MCF 10A (cell line): Measurements from ENCODE around the gene EFNB1. TPM values are rescaled to one million over a fixed set of nuclear protein-coding genes. Genes with fewer than 3 reads are reported as not detected.

ENCODE experiments used
- BruUV-seq: library from RNA; stranded (reverse); fragments of 400-500 nt; replicated peaks from 2 replicates; lab custom pipeline; 2021; lab: Mats Ljungman, UMichigan
- CTCF ChIA-PET: fragments of 300-600 bp; sonication (Branson Sonifier 250); formaldehyde crosslinking; extraction: SDS; loops from one replicate; lab custom pipeline; 2021; ENCODE audit warnings: antibody characterized with exemption, inconsistent platforms; lab: Yijun Ruan, JAX
- POLR2A ChIA-PET: fragments of 300-600, 350-650 bp; sonication (Branson Sonifier 250); formaldehyde crosslinking; extraction: SDS; loops from one replicate; lab custom pipeline; 2020; ENCODE audit warnings: antibody characterized with exemption, inconsistent platforms; lab: Yijun Ruan, JAX
- DNase-seq: peaks from one replicate; pipeline ENCODE4 v3.0.0-alpha.2; 2018; ENCODE audit not compliant: unreplicated experiment
- H3K27ac Mint-ChIP-seq: one replicate; pipeline ENCODE4 v1.8.0; 2022; ENCODE audit warnings: mild to moderate bottlenecking, low read depth, mixed read lengths; ENCODE audit not compliant: unreplicated experiment
- H3K27me3 Mint-ChIP-seq: one replicate; pipeline ENCODE4 v1.8.0; 2022; ENCODE audit warnings: mixed read lengths; ENCODE audit not compliant: insufficient read depth, unreplicated experiment
- H3K36me3 Mint-ChIP-seq: one replicate; pipeline ENCODE4 v1.8.0; 2022; ENCODE audit warnings: mild to moderate bottlenecking, moderate library complexity, mixed read lengths; ENCODE audit not compliant: insufficient read depth, unreplicated experiment
- H3K4me1 Mint-ChIP-seq: one replicate; pipeline ENCODE4 v1.8.0; 2022; ENCODE audit warnings: mixed read lengths; ENCODE audit not compliant: insufficient read depth, unreplicated experiment
- H3K4me3 Mint-ChIP-seq: one replicate; pipeline ENCODE4 v1.8.0; 2022; ENCODE audit warnings: mild to moderate bottlenecking, moderate library complexity, mixed read lengths; ENCODE audit not compliant: unreplicated experiment
- H3K9me3 Mint-ChIP-seq: one replicate; pipeline ENCODE4 v1.8.0; 2022; ENCODE audit warnings: mixed read lengths; ENCODE audit not compliant: unreplicated experiment
- intact Hi-C: fragments of 100-400 bp; cut with micrococcal nuclease; formaldehyde crosslinking; loops from 2 replicates; pipeline ENCODE4 v1.14.1; 2022
- total RNA-seq: library from RNA; stranded (reverse); gene quantifications from 2 replicates; pipeline ENCODE4 v1.2.3, GENCODE V29; 2022
- TF ChIP-seq, protein P1 (sequence below): fragments of 200-600 bp; IDR thresholded peaks from one replicate; pipeline ENCODE4 v1.8.0; 2022; ENCODE audit warnings: antibody characterized with exemption, mild to moderate bottlenecking; ENCODE audit not compliant: unreplicated experiment

EFNB1 gene
- total RNA-seq, 1 experiment from 2014 or later: 42.9 TPM

DNA sequence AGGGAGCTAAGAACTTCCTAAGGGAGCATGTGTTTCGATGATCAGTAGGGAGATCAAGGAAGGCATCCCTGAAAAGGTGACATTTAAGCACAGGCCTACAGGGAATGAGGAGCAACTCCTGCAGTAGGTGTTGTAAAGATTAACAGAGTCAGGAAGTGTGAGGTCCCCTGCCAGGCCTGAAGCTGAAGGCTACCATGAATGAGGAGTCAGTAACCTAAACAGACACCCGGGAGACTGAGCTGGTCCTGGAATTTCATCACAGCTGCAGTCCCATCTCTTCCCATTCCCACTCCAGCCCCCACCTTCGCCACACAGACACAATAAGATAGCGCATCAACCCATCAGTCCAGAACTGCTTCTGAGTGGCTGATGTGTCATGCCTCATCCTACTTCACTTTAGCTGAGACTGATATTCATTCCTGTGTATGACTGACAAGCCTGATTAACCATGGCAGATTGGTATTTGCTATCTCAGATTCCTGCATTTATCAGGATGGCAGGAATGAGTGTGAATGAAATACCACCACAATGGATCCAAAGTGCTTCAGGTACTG, 27.0 kb upstream of the EFNB1 start:
- no peak overlapping the region for H3K27ac Mint-ChIP-seq
- CTCF ChIA-PET: interaction anchor here (0.5 kb wide), 1 partner anchor 1186 kb away, joined by 4 read pairs; no protein-coding TSS in a partner anchor
- TF ChIP-seq, protein P1, sequence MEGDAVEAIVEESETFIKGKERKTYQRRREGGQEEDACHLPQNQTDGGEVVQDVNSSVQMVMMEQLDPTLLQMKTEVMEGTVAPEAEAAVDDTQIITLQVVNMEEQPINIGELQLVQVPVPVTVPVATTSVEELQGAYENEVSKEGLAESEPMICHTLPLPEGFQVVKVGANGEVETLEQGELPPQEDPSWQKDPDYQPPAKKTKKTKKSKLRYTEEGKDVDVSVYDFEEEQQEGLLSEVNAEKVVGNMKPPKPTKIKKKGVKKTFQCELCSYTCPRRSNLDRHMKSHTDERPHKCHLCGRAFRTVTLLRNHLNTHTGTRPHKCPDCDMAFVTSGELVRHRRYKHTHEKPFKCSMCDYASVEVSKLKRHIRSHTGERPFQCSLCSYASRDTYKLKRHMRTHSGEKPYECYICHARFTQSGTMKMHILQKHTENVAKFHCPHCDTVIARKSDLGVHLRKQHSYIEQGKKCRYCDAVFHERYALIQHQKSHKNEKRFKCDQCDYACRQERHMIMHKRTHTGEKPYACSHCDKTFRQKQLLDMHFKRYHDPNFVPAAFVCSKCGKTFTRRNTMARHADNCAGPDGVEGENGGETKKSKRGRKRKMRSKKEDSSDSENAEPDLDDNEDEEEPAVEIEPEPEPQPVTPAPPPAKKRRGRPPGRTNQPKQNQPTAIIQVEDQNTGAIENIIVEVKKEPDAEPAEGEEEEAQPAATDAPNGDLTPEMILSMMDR: no peak
- intact Hi-C loops: no loop called here
- POLR2A ChIA-PET: interaction anchor here (0.6 kb wide), 1 partner anchor 59 kb away, joined by 3 read pairs; no protein-coding TSS in a partner anchor
- DNase-seq: no peak
- BruUV-seq: no TSS peak
- no peak overlapping the region for H3K4me3 Mint-ChIP-seq
- H3K27me3 Mint-ChIP-seq: peaks cover 72% of the 10 kb centered on the region
- H3K9me3 Mint-ChIP-seq: peaks cover 20% of the 10 kb centered on the region
- no peaks in the 10 kb centered on the region for H3K4me1 Mint-ChIP-seq
- H3K36me3 Mint-ChIP-seq: no peaks in the 10 kb centered on the region

DNA sequence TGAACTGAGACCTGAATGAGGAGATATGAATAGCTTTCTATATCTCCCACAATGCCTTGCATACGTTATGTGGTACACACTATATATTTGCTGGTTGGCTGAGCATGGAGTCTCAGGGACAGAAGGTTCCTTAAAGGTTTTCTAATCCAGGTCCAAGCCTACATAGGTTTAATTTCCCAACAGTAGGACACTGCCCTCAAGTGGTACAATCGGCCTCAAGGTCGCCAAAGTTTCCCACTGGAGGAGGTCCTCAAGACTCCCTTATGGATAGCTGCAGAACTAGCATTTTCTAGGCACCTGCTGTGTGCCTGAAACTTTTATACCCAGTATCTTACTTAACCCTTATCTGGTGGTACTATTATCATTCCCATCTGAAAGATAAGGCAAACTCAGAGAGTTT, 21.0 kb upstream of the EFNB1 start:
- CTCF ChIA-PET: interaction anchor here (0.6 to 4.1 kb wide), 25 partner anchors 8 to 1217 kb away, joined by 3 to 24 read pairs (median 4); no protein-coding TSS in a partner anchor
- Mint-ChIP-seq H3K36me3 (no peaks in the 10 kb centered on the region), H3K27ac (no peak overlapping the region), H3K4me1 (no peaks in the 10 kb centered on the region), H3K4me3 (no peak overlapping the region), H3K9me3 (no peaks in the 10 kb centered on the region), H3K27me3 (peaks cover 60% of the 10 kb centered on the region)
- POLR2A ChIA-PET: interaction anchor here (0.6 to 0.7 kb wide), 2 partner anchors 74 to 296 kb away, joined by 3 read pairs; no protein-coding TSS in a partner anchor
- intact Hi-C loops: loop anchor here (1.0 to 2.0 kb wide), 4 partner anchors 75 to 623 kb away; no protein-coding TSS in a partner anchor
- peak; percentile 57 for DNase-seq
- TF ChIP-seq, protein P1: peak; percentile 42
- no TSS peak for BruUV-seq

DNA sequence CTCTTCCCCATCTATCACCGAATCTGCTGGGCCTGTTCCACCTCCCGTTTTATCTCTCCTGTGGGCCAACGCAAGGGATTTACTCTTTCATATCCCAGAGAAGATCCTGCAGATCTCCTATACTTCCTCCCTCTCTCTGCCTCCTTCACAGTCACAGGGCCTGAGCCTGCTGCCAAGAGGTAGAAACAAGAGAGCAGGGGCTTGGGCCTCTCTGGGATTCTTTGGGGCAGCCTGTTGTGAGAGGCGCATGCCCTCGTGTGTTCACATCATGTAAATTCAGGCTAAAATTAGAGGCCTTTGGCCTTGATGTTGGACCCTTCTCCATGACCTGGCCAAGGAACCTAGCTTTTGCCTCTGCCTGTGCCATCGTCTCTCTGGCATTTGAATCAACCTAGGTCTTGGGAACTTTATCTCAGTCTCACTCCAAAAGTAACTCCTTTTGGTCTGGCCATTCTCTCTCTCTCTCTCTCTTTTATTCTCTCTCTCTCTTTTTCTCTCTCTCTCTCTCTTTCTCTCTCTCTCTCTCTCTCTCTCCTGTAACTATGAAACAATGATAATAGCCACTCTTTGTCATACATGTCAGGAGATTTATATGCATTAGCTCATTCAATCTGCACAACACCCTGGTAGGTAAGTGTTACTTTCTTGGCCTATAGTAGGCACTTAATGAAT, 20.0 kb upstream of the EFNB1 start:
- peaks cover 51% of the 10 kb centered on the region for H3K27me3 Mint-ChIP-seq
- TF ChIP-seq, protein P1: no peak
- DNase-seq: no peak
- H3K4me3 Mint-ChIP-seq: no peak overlapping the region
- no TSS peak for BruUV-seq
- H3K27ac Mint-ChIP-seq: no peak overlapping the region
- ChIA-PET POLR2A (no interaction called here), CTCF (interaction anchor here (0.5 to 4.1 kb wide), 23 partner anchors 9 to 912 kb away, joined by 3 to 24 read pairs (median 3); no protein-coding TSS in a partner anchor)
- no peaks in the 10 kb centered on the region for H3K36me3 Mint-ChIP-seq
- no peaks in the 10 kb centered on the region for H3K9me3 Mint-ChIP-seq
- intact Hi-C loops: loop anchor here (1.0 to 2.0 kb wide), 3 partner anchors 298 to 624 kb away; no protein-coding TSS in a partner anchor
- no peaks in the 10 kb centered on the region for H3K4me1 Mint-ChIP-seq
